ENCODE data around the gene ZBTB6.

DNA sequence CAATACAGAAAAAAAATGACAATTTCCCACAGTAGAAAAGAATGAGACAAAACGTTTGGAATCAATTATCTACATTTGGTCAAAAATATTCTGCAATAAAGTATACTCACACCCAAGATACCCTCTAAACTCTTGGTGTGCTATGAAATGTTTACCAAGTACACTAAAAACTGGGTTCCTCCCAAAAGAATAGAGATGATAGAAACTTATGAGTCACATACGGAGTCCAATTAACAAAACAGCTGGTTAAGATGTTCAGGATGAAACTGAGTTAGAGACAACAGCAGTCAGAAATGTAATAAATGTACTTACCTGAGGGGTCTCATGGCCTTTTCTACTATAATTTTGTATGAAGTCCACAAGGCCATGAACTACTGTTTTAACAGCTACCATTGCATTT is 33.7 kb downstream of the ZBTB6 start:
- TF ChIP-seq POLR2AphosphoS5 (IDR thresholded peaks at IDR 0.05; ENCODE audit: borderline replicate concordance, low read depth, low read length) (no peak), EZH2 (IDR thresholded peaks at IDR 0.05) (no peak), FOXP2 (optimal IDR thresholded peaks at IDR 0.05; ENCODE audit: control extremely low read depth, extremely low read length, insufficient read depth) (no peak)

Measured in SK-N-MC (cell line).